KMS-11 (cell line): ENCODE data around the gene SUSD6.

ENCODE experiments used
- H2AFZ ChIP-seq: fragments of 200-600 bp; sonication (generic); 2 replicates; pipeline ENCODE4 v1.6.1; 2016; ENCODE audit warnings: antibody characterized with exemption, mixed run types, low read depth
- H3K27ac ChIP-seq: fragments of 200-600 bp; sonication (generic); 2 replicates; pipeline ENCODE4 v1.6.1; 2016; ENCODE audit warnings: mild to moderate bottlenecking, mixed run types
- H3K27me3 ChIP-seq: fragments of 200-600 bp; sonication (generic); 2 replicates; pipeline ENCODE4 v1.6.1; 2017; ENCODE audit warnings: mild to moderate bottlenecking, low read depth, mixed run types, moderate library complexity; ENCODE audit not compliant: insufficient read depth
- H3K36me3 ChIP-seq: fragments of 200-600 bp; sonication (generic); 2 replicates; pipeline ENCODE4 v1.6.1; 2017; ENCODE audit warnings: mild to moderate bottlenecking, mixed run types; ENCODE audit not compliant: insufficient read depth
- H3K4me1 ChIP-seq: fragments of 200-600 bp; sonication (generic); 2 replicates; pipeline ENCODE4 v1.6.1; 2016; ENCODE audit warnings: mild to moderate bottlenecking, low read depth, mixed run types; ENCODE audit not compliant: poor library complexity, severe bottlenecking
- H3K4me2 ChIP-seq: fragments of 200-600 bp; sonication (generic); 2 replicates; pipeline ENCODE4 v1.7.0; 2016; ENCODE audit warnings: mild to moderate bottlenecking, mixed run types
- H3K4me3 ChIP-seq: fragments of 200-600 bp; sonication (generic); IDR thresholded peaks from 2 replicates; pipeline ENCODE4 v1.6.1; 2017; ENCODE audit warnings: low read depth, low read length, mixed read lengths; ENCODE audit not compliant: insufficient read depth
- H3K79me2 ChIP-seq: fragments of 200-600 bp; sonication (generic); 2 replicates; pipeline ENCODE4 v1.6.1; 2016; ENCODE audit warnings: low read depth, mixed run types; ENCODE audit not compliant: insufficient read depth
- H3K9ac ChIP-seq: fragments of 200-600 bp; sonication (generic); 2 replicates; pipeline ENCODE4 v1.6.1; 2016; ENCODE audit warnings: mild to moderate bottlenecking, mixed run types
- H4K20me1 ChIP-seq: fragments of 200-600 bp; sonication (generic); 2 replicates; pipeline ENCODE4 v1.6.1; 2016; ENCODE audit warnings: mild to moderate bottlenecking, mixed run types; ENCODE audit not compliant: insufficient read depth
- CTCF ChIP-seq: fragments of 200-600 bp; sonication (generic); conservative IDR thresholded peaks from 2 replicates; pipeline ENCODE4 v1.6.1; 2017; ENCODE audit warnings: low read depth, mild to moderate bottlenecking, antibody characterized with exemption, low read length, moderate library complexity, mixed read lengths

SUSD6 gene

GRCh38 chr14:69611172-69612013 is at the start of gene SUSD6:
TSS of gene SUSD6 (plus strand) at chr14:69611596. CDS start at chr14:69658593, 46,997 bp downstream.
- Histone ChIP-seq H3K79me2 (no peaks in the 10 kb centered on the region; the same call in 1 of the 2 replicates), H3K4me2 (peak within 1 kb of the TSS; percentile 75), H4K20me1 (no peaks in the 10 kb centered on the region), H3K27me3 (no peaks in the 10 kb centered on the region), H2AFZ (peak within 1 kb of the TSS; percentile 76; the same call in 1 of the 2 replicates), H3K4me3 (no peak within 1 kb of the TSS), H3K36me3 (no peaks in the 10 kb centered on the region), H3K9ac (peak within 1 kb of the TSS; percentile 55; the same call in 1 of the 2 replicates), H3K4me1 (peaks cover 39% of the 10 kb centered on the region), H3K27ac (peak within 1 kb of the TSS; percentile 27; the same call in 1 of the 2 replicates)
- no peak for TF ChIP-seq CTCF

GRCh38 chr14:69561893-69562292 is 49.5 kb upstream of the SUSD6 start:
- no peaks in the 10 kb centered on the region for H3K4me1 ChIP-seq
- H4K20me1 ChIP-seq = no peaks in the 10 kb centered on the region
- no peaks in the 10 kb centered on the region for H3K27me3 ChIP-seq
- no peaks in the 10 kb centered on the region for H3K36me3 ChIP-seq
- H3K79me2 ChIP-seq = no peaks in the 10 kb centered on the region
- no peak overlapping the region for H2AFZ ChIP-seq
- H3K4me2 ChIP-seq = no peak overlapping the region
- no peak overlapping the region for H3K9ac ChIP-seq
- H3K27ac ChIP-seq = no peak overlapping the region
- no peak for TF ChIP-seq CTCF
- no peak overlapping the region for H3K4me3 ChIP-seq

GRCh38 chr14:69567563-69567962 is 43.8 kb upstream of the SUSD6 start:
- Histone ChIP-seq H3K9ac (no peak overlapping the region), H3K36me3 (no peaks in the 10 kb centered on the region), H3K79me2 (no peaks in the 10 kb centered on the region), H4K20me1 (no peaks in the 10 kb centered on the region), H3K4me3 (no peak overlapping the region), H2AFZ (no peak overlapping the region), H3K27me3 (no peaks in the 10 kb centered on the region), H3K4me2 (no peak overlapping the region), H3K27ac (no peak overlapping the region), H3K4me1 (no peaks in the 10 kb centered on the region)
- no peak for TF ChIP-seq CTCF

GRCh38 chr14:69569859-69570258 is 41.5 kb upstream of the SUSD6 start:
- Histone ChIP-seq H3K4me1 (peaks cover 3% of the 10 kb centered on the region), H3K79me2 (no peaks in the 10 kb centered on the region), H4K20me1 (no peaks in the 10 kb centered on the region), H3K27me3 (no peaks in the 10 kb centered on the region), H2AFZ (no peak overlapping the region), H3K36me3 (no peaks in the 10 kb centered on the region), H3K4me2 (no peak overlapping the region), H3K27ac (no peak overlapping the region), H3K4me3 (no peak overlapping the region), H3K9ac (no peak overlapping the region)
- TF ChIP-seq CTCF = no peak
